NB4 (cell line): ENCODE results near the gene SLC22A23.
"Not testable (repeated sequence)": the region's sequence is repeated elsewhere in the genome, so short reads cannot be mapped to it uniquely, and the experiment has no call there.

ENCODE experiments used
- DNase-seq: peaks from one replicate; pipeline ENCODE4 v3.0.0; 2010; ENCODE audit warnings: low read depth
- H3K4me3 ChIP-seq: one replicate; pipeline ENCODE4 v1.5.1; 2011; ENCODE audit warnings: mild to moderate bottlenecking, low read depth, low read length, moderate library complexity
- CTCF ChIP-seq: IDR thresholded peaks from one replicate; pipeline ENCODE4 v1.5.1; 2012; ENCODE audit warnings: low read depth, low read length
- MAX ChIP-seq: IDR thresholded peaks from 2 replicates; pipeline ENCODE4 v1.6.1; 2011; ENCODE audit warnings: low read depth, low read length
- MYC ChIP-seq: IDR thresholded peaks from 2 replicates; pipeline ENCODE4 v1.6.1; 2011; ENCODE audit warnings: low read depth, low read length
- POLR2A ChIP-seq: IDR thresholded peaks from 2 replicates; pipeline ENCODE4 v1.6.1; 2011; ENCODE audit warnings: mild to moderate bottlenecking; ENCODE audit not compliant: insufficient read length; ENCODE audit errors: extremely low read depth

The SLC22A23 gene

GRCh38 chr6:3386374-3386857, 70.4 kb downstream of the SLC22A23 start:
- TF ChIP-seq MAX (no peak), POLR2A (no peak)
- no peak for DNase-seq
- no peak overlapping the region for H3K4me3 ChIP-seq

- no peak for DNase-seq
- TF ChIP-seq POLR2A (no peak), CTCF (no peak), MYC (no peak), MAX (no peak)
- no peak overlapping the region for H3K4me3 ChIP-seq
These were observed 71.1 kb downstream of the SLC22A23 start for GRCh38 chr6:3385660-3386151.

- DNase-seq, H3K4me3 ChIP-seq: not testable (repeated sequence)
These were observed 71.7 kb downstream of the SLC22A23 start for GRCh38 chr6:3385181-3385580.

- H3K4me3 ChIP-seq: no peak overlapping the region
- no peak for TF ChIP-seq POLR2A
- TF ChIP-seq MYC: no peak
- TF ChIP-seq CTCF: no peak
- TF ChIP-seq MAX: no peak
- no peak for DNase-seq
These were observed 72.4 kb downstream of the SLC22A23 start for GRCh38 chr6:3384241-3385143.

GRCh38 chr6:3383525-3383924, 73.3 kb downstream of the SLC22A23 start:
- H3K4me3 ChIP-seq: no peak overlapping the region
- no peak for TF ChIP-seq POLR2A
- no peak for TF ChIP-seq CTCF
- no peak for TF ChIP-seq MAX
- no peak for TF ChIP-seq MYC
- no peak for DNase-seq

GRCh38 chr6:3382326-3383279, 74.2 kb downstream of the SLC22A23 start:
- no peak for TF ChIP-seq POLR2A
- TF ChIP-seq CTCF: no peak
- TF ChIP-seq MYC: no peak
- TF ChIP-seq MAX: no peak
- no peak overlapping the region for H3K4me3 ChIP-seq
- no peak for DNase-seq
